ENCODE measurements around the gene ROR1.

The ROR1 gene

DNA sequence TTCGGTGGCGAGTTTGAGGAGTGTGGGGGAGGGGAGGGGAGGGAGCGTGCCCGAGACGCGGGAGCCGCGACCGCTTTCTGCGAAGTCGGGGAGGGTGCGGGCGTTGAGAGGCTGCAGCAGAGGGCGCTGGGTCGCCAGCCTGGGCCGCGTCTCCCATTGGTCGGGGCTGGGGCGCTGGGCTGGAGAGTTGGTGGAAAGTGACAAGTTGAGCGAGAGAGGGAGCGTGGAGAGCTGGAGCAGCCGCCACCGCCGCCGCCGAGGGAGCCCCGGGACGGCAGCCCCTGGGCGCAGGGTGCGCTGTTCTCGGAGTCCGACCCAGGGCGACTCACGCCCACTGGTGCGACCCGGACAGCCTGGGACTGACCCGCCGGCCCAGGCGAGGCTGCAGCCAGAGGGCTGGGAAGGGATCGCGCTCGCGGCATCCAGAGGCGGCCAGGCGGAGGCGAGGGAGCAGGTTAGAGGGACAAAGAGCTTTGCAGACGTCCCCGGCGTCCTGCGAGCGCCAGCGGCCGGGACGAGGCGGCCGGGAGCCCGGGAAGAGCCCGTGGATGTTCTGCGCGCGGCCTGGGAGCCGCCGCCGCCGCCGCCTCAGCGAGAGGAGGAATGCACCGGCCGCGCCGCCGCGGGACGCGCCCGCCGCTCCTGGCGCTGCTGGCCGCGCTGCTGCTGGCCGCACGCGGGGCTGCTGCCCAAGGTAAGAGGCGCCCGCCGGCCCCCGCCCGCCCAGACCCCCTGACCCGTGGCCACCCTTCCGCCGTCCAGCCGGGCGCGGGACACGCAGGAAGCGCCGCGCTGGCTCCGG is at the start of gene ROR1:
TSS of gene ROR1 (plus strand) at position 203 of the 802 bp plus-strand sequence.
- peak; percentile 63 to 85 (median 65) for DNase-seq

DNA sequence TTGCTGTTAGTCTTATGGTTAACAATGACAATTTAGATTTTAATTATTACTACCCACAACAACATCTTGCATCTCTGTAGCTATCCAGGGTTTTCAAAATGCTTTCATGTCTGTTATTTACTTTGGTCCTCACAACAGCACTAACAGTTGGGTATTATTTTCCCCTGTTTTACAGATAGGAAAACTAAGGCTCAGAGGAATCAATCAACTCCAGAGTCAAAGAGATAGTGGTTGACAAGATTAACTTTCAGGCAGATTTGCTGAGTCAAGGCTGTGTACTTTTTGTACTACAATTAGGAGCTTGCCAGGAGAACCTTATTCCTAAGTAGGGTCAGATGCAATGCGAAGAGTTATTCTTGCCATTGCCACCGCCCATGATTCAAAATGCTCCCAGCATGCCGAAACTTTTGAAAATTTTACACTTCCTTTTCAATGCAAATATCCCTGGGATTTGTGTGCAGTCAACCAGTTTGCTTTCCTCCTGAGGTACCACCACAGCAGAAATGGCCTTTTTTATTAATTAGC is 49.4 kb upstream of the ROR1 start:
- DNase-seq, result no peak

DNA sequence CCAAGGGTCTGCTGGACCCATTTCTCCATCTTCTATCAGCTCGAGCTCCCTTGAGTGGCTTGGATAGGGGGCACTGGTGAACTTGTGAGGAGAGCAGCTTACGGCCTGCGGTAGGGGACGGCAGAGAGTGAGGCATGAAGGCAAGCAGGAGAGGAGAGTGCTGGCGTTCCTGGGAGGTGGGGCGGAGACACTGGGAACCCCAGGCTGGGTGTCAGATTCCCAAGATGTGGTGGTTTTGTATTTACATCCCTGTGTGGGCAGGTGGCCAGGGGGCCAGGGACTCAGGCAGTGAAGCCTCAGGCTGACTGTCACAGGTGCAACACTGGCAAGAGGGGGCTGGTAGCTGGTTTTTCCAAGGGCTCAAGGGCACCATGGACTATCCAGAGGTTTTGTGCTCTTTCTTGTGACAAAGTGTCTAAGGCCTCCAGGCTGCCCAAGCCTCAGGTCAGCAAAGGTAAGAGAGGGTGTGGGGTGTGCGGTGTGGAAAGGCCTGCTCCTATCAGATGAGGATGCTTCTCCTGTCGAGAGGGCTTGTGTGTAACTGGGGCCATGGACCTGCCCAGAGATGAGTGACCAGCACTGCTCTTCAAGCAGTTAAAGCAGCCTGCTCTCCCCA is 45.1 kb upstream of the ROR1 start:
- no peak for DNase-seq

DNA sequence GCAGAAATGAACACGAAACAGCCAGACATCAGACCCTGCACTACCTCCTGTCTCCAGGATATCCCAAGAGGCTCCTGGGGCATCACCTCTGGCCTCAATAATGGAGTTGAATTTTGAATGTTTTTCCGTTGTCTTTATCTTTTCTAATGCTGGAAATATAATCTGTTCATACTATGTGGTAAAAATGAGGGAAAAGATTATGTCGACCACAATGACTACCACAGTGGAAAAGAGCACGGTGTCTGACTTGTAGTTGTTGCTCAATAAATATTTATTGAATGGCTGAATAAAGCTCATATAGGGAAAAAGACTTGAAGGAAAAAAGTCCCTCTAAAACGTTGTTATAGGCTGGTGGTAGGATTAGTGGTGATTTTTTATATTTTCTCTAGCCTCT is 44.6 kb upstream of the ROR1 start:
- no peak for DNase-seq

DNA sequence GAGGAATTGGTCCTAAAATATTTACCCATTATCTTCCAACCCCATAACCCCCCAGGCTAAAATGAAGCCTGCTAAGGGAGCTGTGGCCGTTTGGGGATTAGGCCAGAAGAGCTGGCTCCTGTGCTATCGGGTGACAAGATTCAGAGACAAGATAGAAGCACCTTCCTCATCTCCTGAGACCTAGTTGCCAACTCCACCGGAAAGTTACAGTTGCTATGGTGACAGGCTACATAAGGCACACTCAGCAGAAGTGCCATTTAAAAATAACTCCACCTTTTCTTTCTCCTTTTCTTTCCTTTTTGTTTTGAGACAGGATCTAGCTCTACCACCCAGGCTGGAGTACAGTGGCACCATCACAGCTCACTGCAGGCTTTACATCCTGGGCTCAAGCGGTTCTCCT is 43.6 kb upstream of the ROR1 start:
- no peak for DNase-seq

DNA sequence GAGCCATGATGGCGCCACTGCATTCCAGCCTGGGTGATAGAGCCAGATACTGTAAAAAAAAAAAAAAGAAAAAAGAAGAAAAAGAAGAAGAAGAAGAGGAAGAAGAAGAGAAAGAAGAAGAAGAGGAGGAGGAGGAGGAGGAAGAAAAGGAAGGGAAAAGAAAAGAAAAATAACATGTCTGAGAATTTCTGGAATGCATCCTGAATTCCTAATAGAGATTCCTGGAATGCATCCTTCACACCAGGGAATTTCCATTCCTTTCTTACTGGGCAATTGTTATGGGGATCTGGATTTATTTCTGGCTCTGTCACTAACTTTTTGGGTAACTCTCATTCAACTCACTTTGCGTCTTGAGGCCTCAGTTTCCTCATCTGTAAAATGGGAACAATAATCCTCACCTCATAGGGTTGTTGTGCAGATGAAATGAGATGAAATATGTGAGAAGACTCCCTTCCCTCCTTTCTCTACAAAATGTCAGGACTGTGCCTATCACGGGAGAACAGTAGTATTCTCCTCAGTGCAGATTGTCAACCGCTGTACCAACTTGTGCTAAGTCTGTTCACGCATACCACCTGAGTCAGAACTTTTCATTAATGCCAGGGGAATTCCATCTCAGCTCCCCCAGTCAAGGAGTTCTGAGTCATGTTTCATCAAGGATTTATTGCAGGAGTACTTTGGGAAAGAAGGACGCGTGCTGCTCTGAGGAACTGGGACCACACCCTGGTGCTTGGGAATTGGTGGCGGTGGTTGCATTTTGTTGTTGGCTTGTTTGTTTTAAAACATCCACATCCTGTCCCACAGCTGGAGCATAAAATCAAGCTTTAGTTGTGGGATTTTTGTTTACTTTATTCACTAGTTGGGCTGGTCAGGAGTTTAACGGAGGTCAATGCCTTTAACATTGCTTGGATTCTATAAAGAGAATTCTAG is 42.4 kb upstream of the ROR1 start:
- DNase-seq, result peak in 2 of 3 donors; percentile 7 to 8

DNA sequence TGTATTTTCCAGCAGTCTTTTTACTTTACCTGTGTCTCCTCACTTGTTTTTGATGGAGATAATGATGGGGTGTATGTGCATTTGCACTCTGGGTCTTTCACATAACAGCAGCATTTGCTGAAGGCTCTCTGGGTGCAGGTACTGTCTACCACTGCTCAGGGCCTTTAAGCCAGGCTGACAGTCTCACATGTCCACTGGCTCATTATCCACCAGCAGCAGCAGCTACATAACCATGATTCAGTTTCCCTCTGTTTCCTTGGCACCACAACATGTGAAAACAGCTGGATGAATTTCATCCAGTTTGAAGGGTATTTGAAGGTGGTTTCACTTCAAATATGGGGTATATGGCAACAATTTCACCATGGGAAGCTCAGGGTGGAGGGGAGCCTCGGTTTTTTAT is 41.2 kb upstream of the ROR1 start:
- no peak for DNase-seq

DNA sequence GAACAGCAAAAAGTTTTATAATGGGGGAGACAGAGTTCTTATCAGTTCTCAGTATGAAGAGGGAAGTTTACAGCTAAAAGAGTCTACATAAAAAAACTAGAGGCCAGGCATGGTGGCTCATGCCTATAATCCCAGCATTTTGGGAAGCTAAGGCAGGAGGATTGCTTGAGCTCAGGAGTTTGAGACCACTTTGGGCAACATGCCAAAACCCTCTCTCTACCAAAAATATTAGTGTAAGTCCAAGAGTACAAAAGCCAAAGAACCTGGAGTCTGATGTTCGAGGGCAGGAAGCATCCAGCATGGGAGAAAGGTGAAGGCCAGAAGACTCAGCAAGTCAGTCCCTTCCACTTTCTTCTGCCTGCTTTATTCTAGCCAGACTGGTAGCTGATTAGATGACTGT is 35.0 kb upstream of the ROR1 start:
- no peak for DNase-seq

DNA sequence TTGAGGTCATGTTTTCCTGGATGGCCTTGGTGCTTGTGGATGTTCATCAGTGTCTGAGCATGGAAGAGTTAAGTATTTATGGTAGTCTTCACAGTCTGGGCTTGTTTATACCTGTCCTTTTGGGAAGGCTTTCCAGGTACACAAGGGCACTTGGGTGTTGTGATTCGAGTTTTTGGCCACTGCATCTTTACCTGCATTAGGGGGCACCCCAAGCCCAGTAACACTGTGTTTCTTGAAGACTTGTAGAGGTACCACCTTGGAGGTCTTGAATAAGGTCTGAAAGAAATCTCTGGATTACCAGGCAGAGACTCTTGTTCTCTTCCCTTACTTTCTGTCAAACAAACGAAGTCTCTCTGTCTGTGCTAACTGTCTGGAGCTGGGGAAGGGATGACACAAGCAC is 34.4 kb upstream of the ROR1 start:
- DNase-seq, result no peak

DNA sequence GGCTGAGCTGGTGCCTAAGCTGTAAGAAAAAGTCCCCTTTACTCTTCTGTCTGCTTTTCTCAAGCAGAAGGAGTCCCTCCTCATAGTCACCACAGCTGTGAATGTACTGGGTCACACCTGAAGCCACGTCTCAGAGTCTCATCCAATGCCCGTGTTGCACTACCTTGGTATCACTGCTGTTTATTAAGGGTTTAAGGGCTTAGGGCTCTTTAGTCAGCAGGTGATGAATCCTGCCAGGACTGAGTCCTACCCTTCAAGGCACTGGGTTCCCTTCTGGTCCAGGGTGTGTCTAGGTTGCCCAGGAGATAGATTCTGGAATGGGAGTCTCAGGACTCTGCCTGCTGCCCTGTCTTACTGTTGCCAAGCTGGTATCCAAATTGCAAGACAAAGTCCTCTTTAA is 33.4 kb upstream of the ROR1 start:
- no peak for DNase-seq

DNA sequence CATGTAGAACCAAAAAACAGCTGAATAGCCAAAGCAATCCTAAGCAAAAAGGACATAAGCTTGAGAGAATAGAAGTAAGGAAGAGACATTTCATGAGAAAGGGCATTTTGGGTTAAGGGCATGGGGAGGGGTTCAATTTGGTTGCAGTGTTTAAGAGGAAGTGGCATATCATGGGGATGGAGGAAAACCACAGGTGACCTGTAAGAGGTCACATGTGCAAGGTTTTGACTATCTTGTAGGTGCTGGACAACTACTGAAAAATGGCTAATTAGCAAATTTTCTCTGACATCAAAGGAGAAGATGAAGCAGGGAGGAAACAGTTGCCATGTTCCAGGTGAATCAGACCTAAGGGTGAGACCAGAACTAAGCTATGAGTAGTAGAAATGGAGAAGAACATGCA is 31.3 kb upstream of the ROR1 start:
- no peak for DNase-seq

DNA sequence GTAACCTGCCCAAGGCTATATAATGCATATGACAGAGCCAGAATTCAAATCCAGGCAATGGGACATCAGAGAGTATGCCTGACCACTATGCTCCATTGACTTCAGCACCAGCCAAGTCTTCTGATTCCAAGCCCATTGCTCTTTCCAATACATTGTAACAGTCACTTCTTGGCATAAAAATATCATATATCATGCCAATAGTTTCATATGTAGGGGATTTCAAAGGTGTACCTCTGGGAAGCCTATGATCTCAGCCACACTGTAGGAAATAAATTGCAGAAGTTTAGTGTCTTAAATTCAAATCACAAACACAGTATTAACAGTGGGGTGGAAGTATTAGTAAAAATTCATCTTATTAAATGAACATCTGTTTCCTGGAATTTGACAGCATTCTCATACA is 30.0 kb upstream of the ROR1 start:
- DNase-seq, result no peak

DNA sequence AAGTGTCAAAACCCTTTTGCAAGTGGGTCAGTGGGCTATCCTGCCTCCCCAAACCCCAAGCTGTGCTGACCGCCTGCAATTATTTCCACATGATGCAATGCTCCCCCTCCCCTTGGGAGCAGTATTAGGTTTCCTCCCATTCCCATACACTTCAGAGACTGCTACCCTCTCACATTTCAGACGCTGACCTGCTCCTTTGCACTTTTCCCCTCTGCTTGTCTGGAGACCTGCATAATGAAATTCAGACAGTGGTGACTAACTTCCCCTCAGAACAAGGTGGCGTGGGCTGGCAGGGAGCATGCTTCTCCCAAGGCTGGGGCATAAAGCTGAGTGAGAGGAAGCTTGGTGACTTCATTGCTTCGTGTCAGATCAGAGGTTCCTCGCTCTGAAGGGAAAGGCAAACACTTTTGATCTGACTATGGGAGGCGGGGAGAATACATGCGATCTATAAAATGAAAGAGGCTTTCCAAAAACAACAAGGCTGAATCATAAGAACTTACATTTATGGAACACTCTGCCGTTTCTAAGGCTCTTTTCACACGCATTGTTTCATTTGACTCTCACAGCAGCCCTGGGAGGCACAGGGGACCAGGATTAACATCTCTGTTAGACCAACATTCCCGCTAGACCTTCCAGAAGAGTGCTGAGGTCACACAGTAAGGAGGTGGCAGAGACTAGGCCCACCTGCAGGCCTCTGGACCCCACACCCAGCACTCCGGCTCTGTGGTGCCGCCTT is 27.5 kb upstream of the ROR1 start:
- DNase-seq, result peak; percentile 71 to 80 (median 80)

DNA sequence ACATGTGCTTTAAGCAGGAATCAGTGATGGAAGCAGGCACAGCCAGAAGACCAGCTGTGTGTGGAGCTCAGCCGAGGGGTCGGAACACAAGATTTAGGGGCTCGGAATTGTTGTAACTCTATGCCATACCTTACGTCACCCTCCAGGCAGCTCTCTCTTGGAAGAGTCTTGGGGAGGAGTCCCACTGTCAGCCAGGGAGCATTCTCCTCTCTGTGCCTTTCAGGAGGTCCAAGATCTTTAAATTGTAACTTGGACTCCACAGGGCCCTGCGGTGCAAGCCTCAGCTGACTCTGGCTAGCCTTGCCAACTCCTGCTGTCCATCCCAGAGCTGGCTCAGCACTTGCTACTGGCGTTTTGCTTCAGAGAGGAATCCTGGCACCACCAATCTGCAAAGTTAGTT is 26.4 kb upstream of the ROR1 start:
- DNase-seq, result no peak

DNA sequence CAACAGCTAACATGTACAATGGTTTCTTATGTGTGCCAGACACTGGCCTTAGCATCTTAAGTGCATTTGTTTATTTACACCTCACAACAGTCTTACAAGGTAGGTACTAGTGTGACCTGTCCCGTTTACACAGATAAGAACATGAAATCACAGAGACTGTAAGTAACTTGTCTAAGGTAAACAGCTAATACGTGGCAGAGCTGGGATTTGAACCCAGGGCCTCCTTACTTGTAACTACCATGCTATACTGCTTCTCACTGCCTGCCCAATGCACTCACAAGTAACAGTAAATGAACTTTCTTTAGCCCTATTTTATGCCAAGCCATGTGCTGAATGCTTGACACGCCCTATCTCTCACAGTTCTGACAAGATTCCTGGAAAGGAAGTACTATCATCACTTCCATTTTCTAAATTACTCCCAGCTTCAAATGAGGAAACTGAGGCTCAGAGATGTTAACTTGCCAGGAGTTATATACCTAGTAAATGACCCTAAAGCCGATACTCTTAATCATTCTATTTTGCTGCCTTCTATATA is 25.7 kb upstream of the ROR1 start:
- no peak for DNase-seq

DNA sequence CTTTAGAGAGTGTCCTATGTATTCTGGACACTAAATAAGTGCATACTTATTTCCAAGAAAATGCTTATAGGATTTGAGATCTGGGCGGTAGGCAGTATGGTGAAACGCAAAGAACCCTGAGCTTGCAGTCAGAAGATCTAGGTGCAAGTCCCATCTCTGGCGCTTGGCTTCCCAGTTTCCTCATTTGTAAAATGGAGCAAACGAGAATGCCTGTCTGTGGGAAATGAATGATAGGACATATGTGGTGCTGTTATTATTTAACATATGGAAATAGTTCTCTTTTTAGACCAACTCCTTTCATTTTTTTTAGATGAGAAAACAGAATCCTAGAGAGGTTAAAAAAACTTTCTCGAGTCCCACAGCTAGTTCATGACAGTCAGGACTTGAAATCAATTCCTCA is 25.2 kb upstream of the ROR1 start:
- DNase-seq, result no peak

DNA sequence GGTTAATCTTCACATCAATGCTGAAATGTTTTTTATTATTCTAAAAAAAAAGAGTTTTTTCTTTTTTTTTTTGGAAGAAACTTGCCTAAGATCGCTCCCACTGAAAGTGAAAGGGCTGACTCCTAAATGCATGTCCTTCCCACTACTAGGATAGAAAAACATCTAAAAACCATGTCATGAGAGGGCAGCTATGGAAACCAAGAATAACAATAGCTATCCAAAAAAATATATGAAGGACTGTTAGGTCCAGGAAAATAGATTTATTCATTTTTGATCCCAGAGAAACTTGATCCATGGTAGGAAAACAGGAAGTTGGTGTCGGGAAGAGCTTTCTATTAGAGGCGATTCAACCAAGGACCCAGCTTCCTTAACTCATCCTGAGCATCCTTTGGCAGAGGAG is 23.1 kb upstream of the ROR1 start:
- no peak for DNase-seq

DNA sequence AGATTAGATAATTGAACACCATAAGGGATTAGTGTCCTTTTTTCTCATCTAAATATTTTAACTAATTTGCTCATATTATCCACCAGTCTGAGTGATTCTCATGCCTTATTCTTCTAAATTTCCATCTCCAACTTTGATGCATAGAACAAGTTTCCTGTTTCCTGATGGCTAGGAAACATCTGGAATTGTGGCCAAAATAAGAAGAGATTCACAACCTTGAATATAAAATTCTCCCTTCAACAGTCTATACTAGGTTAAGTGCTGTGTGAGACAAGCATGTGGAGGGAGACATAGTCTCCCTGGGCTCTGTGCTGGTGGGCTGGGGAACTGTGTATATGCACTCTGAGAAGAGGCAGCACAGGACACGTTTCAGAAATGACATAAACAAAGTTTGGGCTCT is 21.6 kb upstream of the ROR1 start:
- no peak for DNase-seq

DNA sequence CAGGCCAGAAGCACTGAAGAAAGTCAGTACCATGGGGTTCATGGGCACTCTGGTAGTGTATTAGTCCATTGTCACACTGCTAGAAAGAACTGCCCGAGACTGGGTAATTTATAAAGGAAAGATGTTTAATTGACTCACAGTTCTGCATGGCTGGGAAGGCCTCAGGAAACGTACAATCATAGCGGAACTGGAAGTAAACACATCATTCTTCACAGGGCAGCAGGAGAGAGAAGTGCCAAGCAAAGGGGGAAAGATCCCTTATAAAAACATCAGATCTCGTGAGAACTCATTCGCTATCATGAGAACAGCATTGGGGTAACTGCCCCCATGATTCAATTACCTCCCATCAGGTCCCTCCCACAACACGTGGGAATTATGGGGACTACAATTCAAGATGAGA is 20.2 kb upstream of the ROR1 start:
- no peak for DNase-seq

DNA sequence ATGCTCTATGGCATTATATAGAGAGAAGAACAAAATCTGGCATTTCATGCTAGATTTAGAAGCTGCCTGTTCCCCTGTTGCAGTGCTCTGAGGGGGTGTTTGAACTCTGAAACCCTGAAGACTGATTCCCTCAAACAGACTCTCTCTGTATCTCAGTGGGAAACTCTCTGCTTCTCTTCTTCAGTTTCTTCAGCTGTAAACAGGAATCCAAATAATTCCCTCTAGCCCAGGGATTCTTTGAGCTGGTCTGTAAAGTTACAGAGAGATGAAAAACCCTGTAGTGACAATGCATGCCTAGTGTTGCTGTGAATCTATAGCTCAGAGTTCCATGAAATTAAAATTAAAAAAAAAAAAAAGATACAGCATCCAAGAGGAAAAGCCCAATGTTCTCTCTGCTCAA is 17.0 kb upstream of the ROR1 start:
- no peak for DNase-seq

DNA sequence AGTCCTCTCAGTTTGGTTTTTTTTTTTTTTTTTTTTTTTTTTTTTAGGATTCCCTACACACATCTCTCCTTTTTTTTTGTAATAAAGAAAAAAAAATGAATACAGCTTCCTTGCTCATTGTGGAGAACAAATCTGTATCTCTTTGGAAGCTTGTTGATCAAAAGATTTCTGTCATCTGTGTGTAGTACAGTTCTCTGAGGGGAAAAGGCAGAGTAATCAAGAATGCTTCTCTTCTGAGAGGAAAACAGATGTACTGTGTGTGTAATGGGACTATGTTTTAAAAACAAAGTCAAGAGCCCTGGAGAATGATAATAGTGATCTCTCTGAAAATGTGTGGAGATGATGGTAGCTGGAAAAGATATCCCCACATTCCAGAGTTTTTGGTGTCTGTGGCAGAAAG is 16.5 kb upstream of the ROR1 start:
- DNase-seq, result no peak

DNA sequence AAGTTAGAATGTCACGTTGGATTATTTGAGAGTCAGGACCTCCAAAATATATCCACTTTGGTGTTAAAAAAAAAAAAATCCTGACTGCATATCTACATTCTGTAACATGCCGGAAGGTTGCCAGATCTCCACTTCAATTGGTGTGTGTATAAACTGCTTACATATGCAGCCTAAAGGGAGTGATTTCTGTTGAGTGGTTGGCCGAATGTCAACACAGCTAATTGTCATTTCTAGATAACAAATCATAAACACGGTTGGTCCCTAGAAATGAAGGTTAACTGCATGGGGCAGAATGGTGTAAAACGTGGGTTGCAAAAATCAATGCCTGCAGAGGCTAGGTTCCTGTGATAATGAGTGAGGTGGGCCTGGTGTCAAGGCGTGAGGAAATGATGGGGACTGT is 15.0 kb upstream of the ROR1 start:
- DNase-seq, result no peak

DNA sequence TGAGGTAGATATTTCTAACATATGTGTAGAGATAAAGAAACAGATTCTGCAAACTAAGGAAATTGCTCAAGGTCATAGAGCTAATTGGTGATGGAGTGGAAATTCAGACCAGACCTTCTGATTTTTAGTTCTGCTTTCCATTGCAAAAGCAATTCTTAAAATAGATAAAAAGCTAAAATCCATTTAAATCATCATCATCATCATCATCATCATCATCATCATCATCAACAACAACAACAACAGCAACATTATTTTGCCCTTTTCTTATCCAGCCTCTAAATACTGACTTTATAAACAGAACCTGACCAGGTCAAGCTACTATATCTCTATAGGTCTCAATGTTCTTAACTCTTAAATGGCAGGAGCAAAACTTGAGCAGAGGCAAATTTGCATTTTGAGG is 14.0 kb upstream of the ROR1 start:
- DNase-seq, result no peak
